A172 (cell line): ENCODE data around the gene RNF40. TPM values are rescaled to one million over a fixed set of nuclear protein-coding genes. Genes with fewer than 3 reads are reported as not detected.
"Not testable (repeated sequence)": the region's sequence is repeated elsewhere in the genome, so short reads cannot be mapped to it uniquely, and the experiment has no call there.

ENCODE experiments used
- DNase-seq: peaks from one replicate; pipeline ENCODE4 v3.0.0-alpha.2; 2015; ENCODE audit warnings: low spot score
- total RNA-seq: library from RNA; depleted of rRNA; stranded (reverse); fragments of >200 nt; shearing (Covaris generic); gene quantifications from 2 replicates; pipeline ENCODE4 v1.2.3, GENCODE V29; 2014; rRNA removed

The RNF40 gene
- total RNA-seq, 1 experiment from 2014 or later: 105 TPM

GRCh38 chr16:30816769-30817168 is 54.6 kb downstream of the RNF40 start:
- no peak for DNase-seq

GRCh38 chr16:30820952-30821421 is 58.9 kb downstream of the RNF40 start:
- no peak for DNase-seq

GRCh38 chr16:30821441-30821840 is 59.3 kb downstream of the RNF40 start:
- DNase-seq: not testable (repeated sequence)

GRCh38 chr16:30821891-30822290 is 59.8 kb downstream of the RNF40 start:
- no peak for DNase-seq

Other genes with a start within 250 kb of the RNF40 start
- gene ZNF768, start 235.8 kb upstream of the RNF40 start, total RNA-seq: 43.7 and 61.6 TPM in 2 replicates
- gene ZNF747, start 227.5 kb upstream of the RNF40 start, total RNA-seq: 2.0 and 2.5 TPM in 2 replicates
- gene ZNF764, start 203.9 kb upstream of the RNF40 start, total RNA-seq: 7.3 and 8.1 TPM in 2 replicates
- gene ZNF688, start 190.6 kb upstream of the RNF40 start, total RNA-seq: 6.9 and 11.9 TPM in 2 replicates
- not detected in 2 replicates for gene ZNF785, start 176.6 kb upstream of the RNF40 start, total RNA-seq
- gene ZNF689, start 151.9 kb upstream of the RNF40 start, total RNA-seq: 11.7 and 16.6 TPM in 2 replicates
- 9.1 and 13.7 TPM in 2 replicates for gene PRR14, start 111.4 kb upstream of the RNF40 start, total RNA-seq
- gene FBRS, start 103.9 kb upstream of the RNF40 start, total RNA-seq: 16.0 and 24.9 TPM in 2 replicates
- gene SRCAP, start 63.2 kb upstream of the RNF40 start, total RNA-seq: 9.3 and 11.4 TPM in 2 replicates
- 57.7 and 61.5 TPM in 2 replicates for gene PHKG2, start 13.9 kb upstream of the RNF40 start, total RNA-seq
- gene CFAP119, start 260 bp upstream of the RNF40 start, total RNA-seq: 6.5 and 10.5 TPM in 2 replicates
- gene ZNF629, start 24.9 kb downstream of the RNF40 start, total RNA-seq: 20.5 and 20.8 TPM in 2 replicates
- 57.3 and 60.8 TPM in 2 replicates for gene BCL7C, start 131.8 kb downstream of the RNF40 start, total RNA-seq
- 1.9 and 2.3 TPM in 2 replicates for gene CTF1, start 134.3 kb downstream of the RNF40 start, total RNA-seq
- 18.7 and 32.5 TPM in 2 replicates for gene FBXL19, start 161.2 kb downstream of the RNF40 start, total RNA-seq
- gene ORAI3, start 186.7 kb downstream of the RNF40 start, total RNA-seq: 46.4 and 50.8 TPM in 2 replicates
- gene SETD1A, start 195.4 kb downstream of the RNF40 start, total RNA-seq: 3.5 and 3.8 TPM in 2 replicates
- gene HSD3B7, start 222.9 kb downstream of the RNF40 start, total RNA-seq: 30.4 and 33.8 TPM in 2 replicates
- gene STX1B, start 248.3 kb downstream of the RNF40 start, total RNA-seq: 0.26 and 3.5 TPM in 2 replicates